Neural cell (in vitro differentiated cells): ENCODE results near the gene SOBP. TPM values are rescaled to one million over a fixed set of nuclear protein-coding genes. Genes with fewer than 3 reads are reported as not detected.

Source experiments
- H2AFZ ChIP-seq: fragments of 200-600, 300-800 bp; sonication (generic), shearing (Covaris generic); 2 replicates; pipeline ENCODE4 v1.6.0; 2014; ENCODE audit warnings: low read depth, mild to moderate bottlenecking, antibody characterized with exemption, low read length, moderate library complexity
- H3F3A ChIP-seq: fragments of 200-600 bp; shearing (Covaris generic); 2 replicates; pipeline ENCODE4 v1.6.1; 2016; ENCODE audit warnings: mild to moderate bottlenecking, moderate library complexity, mixed read lengths, antibody characterized with exemption, low read length; ENCODE audit not compliant: insufficient read depth, poor library complexity, severe bottlenecking
- H3K27ac ChIP-seq: fragments of 200-600, 300-800 bp; sonication (generic), shearing (Covaris generic); 2 replicates; pipeline ENCODE4 v1.5.1; 2014; ENCODE audit warnings: mild to moderate bottlenecking, low read length, moderate library complexity
- H3K27me3 ChIP-seq: fragments of 300-800, 200-600 bp; sonication (generic), shearing (Covaris generic); 2 replicates; pipeline ENCODE4 v1.6.0; 2014; ENCODE audit warnings: mild to moderate bottlenecking, low read depth, low read length, moderate library complexity; ENCODE audit not compliant: insufficient read depth
- H3K36me3 ChIP-seq: fragments of 300-800, 200-600 bp; sonication (generic), shearing (Covaris generic); 2 replicates; pipeline ENCODE4 v1.5.1; 2014; ENCODE audit warnings: mild to moderate bottlenecking, antibody characterized with exemption, low read length, moderate library complexity; ENCODE audit not compliant: insufficient read depth
- H3K4me2 ChIP-seq: fragments of 300-800, 200-600 bp; sonication (generic), shearing (Covaris generic); 2 replicates; pipeline ENCODE4 v1.6.0; 2014; ENCODE audit warnings: mild to moderate bottlenecking, low read length
- H3K4me3 ChIP-seq: fragments of 300-800, 200-600 bp; sonication (generic), shearing (Covaris generic); 2 replicates; pipeline ENCODE4 v1.5.1; 2014; ENCODE audit warnings: mild to moderate bottlenecking, low read length, moderate library complexity
- H3K79me2 ChIP-seq: fragments of 200-600 bp; shearing (Covaris generic); replicated peaks from 2 replicates; pipeline ENCODE4 v1.6.0; 2014; ENCODE audit warnings: mild to moderate bottlenecking, low read length, moderate library complexity; ENCODE audit not compliant: insufficient read depth
- H3K9ac ChIP-seq: fragments of 300-800, 200-600 bp; sonication (generic), shearing (Covaris generic); 2 replicates; pipeline ENCODE4 v1.6.1; 2016; ENCODE audit warnings: mild to moderate bottlenecking, low read length, mixed read lengths
- H3K9me2 ChIP-seq: fragments of 200-600 bp; shearing (Covaris generic); 2 replicates; pipeline ENCODE4 v1.6.1; 2016; ENCODE audit warnings: mild to moderate bottlenecking, low read length, mixed read lengths; ENCODE audit not compliant: insufficient read depth
- H3K9me3 ChIP-seq: fragments of 200-600, 300-800 bp; sonication (generic), shearing (Covaris generic); 2 replicates; pipeline ENCODE4 v1.6.1; 2016; ENCODE audit warnings: mild to moderate bottlenecking, mixed run types, low read length, moderate library complexity, mixed read lengths
- H4K20me1 ChIP-seq: fragments of 200-600 bp; shearing (Covaris generic); 2 replicates; pipeline ENCODE4 v1.6.1; 2016; ENCODE audit warnings: mild to moderate bottlenecking, mixed run types; ENCODE audit not compliant: insufficient read depth
- EP300 ChIP-seq: fragments of 450-650 bp; conservative IDR thresholded peaks from 2 replicates; pipeline ENCODE4 v1.6.1; 2014; ENCODE audit warnings: antibody characterized with exemption, mild to moderate bottlenecking, moderate library complexity; ENCODE audit not compliant: poor library complexity, severe bottlenecking
- EZH2 ChIP-seq: fragments of 200-600, 300-800 bp; shearing (Covaris generic), sonication (generic); IDR thresholded peaks from 2 replicates; pipeline ENCODE4 v1.6.1; 2014; ENCODE audit warnings: antibody characterized with exemption, low read length, borderline replicate concordance, mild to moderate bottlenecking; ENCODE audit not compliant: insufficient read depth, poor library complexity, severe bottlenecking
- MXI1 ChIP-seq: fragments of 450-650 bp; conservative IDR thresholded peaks from 2 replicates; pipeline ENCODE4 v1.6.1; 2014; ENCODE audit warnings: antibody characterized with exemption, mild to moderate bottlenecking; ENCODE audit not compliant: poor library complexity, severe bottlenecking
- POLR2AphosphoS5 ChIP-seq: IDR thresholded peaks from 2 replicates; pipeline ENCODE4 v1.6.1; 2012
- RAD21 ChIP-seq: fragments of 450-650 bp; conservative IDR thresholded peaks from 2 replicates; pipeline ENCODE4 v1.6.1; 2014; ENCODE audit warnings: antibody characterized with exemption, mild to moderate bottlenecking, moderate library complexity
- SMC3 ChIP-seq: fragments of 450-650 bp; conservative IDR thresholded peaks from 2 replicates; pipeline ENCODE4 v1.6.1; 2014; ENCODE audit warnings: antibody characterized with exemption, mild to moderate bottlenecking, moderate library complexity; ENCODE audit not compliant: poor library complexity
- TAF1 ChIP-seq: IDR thresholded peaks from 2 replicates; pipeline ENCODE4 v1.6.1; 2012; ENCODE audit warnings: low read depth
- polyA plus RNA-seq: library from polyadenylated mRNA; depleted of rRNA; stranded (reverse); fragments of >200 nt; gene quantifications from 2 replicates; pipeline ENCODE4 v1.2.3, GENCODE V29; 2014
- TF ChIP-seq, protein P1 (sequence below): fragments of 450-650 bp; IDR thresholded peaks from 2 replicates; pipeline ENCODE4 v1.5.1; 2014; ENCODE audit warnings: antibody characterized with exemption, mild to moderate bottlenecking, moderate library complexity; ENCODE audit not compliant: poor library complexity, severe bottlenecking
- TF ChIP-seq, protein P2 (sequence below): IDR thresholded peaks from 2 replicates; pipeline ENCODE4 v1.6.1; 2012; ENCODE audit warnings: borderline replicate concordance

The SOBP gene
- polyA plus RNA-seq, 1 donor from 2014 or later, result 16.4 TPM

DNA sequence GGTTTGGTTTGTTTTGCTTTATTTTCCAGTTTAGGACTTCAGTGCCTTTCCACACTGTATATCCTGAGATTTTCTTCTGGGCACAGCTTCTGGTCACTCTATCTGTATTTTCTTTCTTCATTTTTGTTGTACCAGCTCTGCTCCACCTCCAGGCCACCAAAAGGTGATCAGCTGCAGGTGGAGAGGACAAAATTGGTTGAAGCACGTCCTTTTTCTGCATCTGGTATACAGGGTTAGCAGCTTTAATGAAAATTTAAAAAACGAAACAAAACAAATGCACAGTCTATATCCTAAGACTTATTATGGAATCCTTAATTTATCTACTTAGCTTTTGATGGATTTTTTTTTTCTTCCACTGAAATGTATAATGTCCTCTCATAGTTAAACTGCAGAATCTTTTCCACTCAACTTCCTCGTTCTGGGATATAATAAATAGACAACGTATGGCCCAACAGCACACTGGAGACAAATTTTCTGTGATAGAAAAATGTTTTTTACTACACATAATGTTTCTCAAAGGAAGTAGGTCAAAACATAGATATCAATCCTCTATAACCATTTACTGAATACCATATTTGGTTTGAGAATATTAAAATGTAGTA, 10.7 kb upstream of the SOBP start:
- no peaks in the 10 kb centered on the region for H3F3A ChIP-seq
- H3K27me3 ChIP-seq, result no peaks in the 10 kb centered on the region
- no peaks in the 10 kb centered on the region for H3K9me2 ChIP-seq
- H2AFZ ChIP-seq, result no peak overlapping the region
- H3K36me3 ChIP-seq, result no peaks in the 10 kb centered on the region
- H3K27ac ChIP-seq, result no peak overlapping the region
- no peak overlapping the region for H3K9ac ChIP-seq
- TF ChIP-seq, protein P1, sequence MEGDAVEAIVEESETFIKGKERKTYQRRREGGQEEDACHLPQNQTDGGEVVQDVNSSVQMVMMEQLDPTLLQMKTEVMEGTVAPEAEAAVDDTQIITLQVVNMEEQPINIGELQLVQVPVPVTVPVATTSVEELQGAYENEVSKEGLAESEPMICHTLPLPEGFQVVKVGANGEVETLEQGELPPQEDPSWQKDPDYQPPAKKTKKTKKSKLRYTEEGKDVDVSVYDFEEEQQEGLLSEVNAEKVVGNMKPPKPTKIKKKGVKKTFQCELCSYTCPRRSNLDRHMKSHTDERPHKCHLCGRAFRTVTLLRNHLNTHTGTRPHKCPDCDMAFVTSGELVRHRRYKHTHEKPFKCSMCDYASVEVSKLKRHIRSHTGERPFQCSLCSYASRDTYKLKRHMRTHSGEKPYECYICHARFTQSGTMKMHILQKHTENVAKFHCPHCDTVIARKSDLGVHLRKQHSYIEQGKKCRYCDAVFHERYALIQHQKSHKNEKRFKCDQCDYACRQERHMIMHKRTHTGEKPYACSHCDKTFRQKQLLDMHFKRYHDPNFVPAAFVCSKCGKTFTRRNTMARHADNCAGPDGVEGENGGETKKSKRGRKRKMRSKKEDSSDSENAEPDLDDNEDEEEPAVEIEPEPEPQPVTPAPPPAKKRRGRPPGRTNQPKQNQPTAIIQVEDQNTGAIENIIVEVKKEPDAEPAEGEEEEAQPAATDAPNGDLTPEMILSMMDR, result no peak
- TF ChIP-seq EZH2, result no peak
- no peak for TF ChIP-seq TAF1
- no peak for TF ChIP-seq MXI1
- TF ChIP-seq, protein P2, sequence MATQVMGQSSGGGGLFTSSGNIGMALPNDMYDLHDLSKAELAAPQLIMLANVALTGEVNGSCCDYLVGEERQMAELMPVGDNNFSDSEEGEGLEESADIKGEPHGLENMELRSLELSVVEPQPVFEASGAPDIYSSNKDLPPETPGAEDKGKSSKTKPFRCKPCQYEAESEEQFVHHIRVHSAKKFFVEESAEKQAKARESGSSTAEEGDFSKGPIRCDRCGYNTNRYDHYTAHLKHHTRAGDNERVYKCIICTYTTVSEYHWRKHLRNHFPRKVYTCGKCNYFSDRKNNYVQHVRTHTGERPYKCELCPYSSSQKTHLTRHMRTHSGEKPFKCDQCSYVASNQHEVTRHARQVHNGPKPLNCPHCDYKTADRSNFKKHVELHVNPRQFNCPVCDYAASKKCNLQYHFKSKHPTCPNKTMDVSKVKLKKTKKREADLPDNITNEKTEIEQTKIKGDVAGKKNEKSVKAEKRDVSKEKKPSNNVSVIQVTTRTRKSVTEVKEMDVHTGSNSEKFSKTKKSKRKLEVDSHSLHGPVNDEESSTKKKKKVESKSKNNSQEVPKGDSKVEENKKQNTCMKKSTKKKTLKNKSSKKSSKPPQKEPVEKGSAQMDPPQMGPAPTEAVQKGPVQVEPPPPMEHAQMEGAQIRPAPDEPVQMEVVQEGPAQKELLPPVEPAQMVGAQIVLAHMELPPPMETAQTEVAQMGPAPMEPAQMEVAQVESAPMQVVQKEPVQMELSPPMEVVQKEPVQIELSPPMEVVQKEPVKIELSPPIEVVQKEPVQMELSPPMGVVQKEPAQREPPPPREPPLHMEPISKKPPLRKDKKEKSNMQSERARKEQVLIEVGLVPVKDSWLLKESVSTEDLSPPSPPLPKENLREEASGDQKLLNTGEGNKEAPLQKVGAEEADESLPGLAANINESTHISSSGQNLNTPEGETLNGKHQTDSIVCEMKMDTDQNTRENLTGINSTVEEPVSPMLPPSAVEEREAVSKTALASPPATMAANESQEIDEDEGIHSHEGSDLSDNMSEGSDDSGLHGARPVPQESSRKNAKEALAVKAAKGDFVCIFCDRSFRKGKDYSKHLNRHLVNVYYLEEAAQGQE, result no peak
- TF ChIP-seq SMC3, result no peak
- TF ChIP-seq POLR2AphosphoS5, result no peak
- TF ChIP-seq RAD21, result no peak
- no peak for TF ChIP-seq EP300
- H3K9me3 ChIP-seq, result no peaks in the 10 kb centered on the region
- no peaks in the 10 kb centered on the region for H3K79me2 ChIP-seq
- no peaks in the 10 kb centered on the region for H4K20me1 ChIP-seq
- H3K4me3 ChIP-seq, result no peak overlapping the region
- no peak overlapping the region for H3K4me2 ChIP-seq

DNA sequence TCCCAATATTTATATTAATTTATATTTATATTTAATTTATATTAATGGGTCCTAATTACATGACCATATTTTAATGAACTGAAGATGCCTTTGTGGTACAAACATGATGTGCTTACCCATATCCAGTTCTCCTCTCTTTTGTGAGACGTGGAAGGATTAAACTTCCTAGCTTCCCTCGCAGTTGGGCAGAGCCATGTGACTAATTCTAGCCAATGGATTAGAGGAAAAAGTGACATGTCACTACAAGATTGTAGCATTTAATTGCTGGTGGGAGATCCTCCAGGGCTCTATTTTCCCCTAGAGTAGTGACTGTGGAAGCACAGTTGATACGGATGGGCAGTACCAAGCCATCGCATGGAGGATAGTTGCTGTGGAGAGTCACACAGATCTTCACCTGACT, 4.8 kb upstream of the SOBP start:
- no peak for TF ChIP-seq SMC3
- TF ChIP-seq RAD21, result no peak
- TF ChIP-seq MXI1, result no peak
- no peak for TF ChIP-seq EZH2
- TF ChIP-seq TAF1, result no peak
- TF ChIP-seq, protein P2, result no peak
- TF ChIP-seq, protein P1, result no peak
- H3K4me3 ChIP-seq, result no peak overlapping the region
- no peaks in the 10 kb centered on the region for H3F3A ChIP-seq
- no peak overlapping the region for H2AFZ ChIP-seq
- no peaks in the 10 kb centered on the region for H4K20me1 ChIP-seq
- peaks cover 9% of the 10 kb centered on the region for H3K27me3 ChIP-seq
- H3K9me2 ChIP-seq, result no peaks in the 10 kb centered on the region
- no peak overlapping the region for H3K9ac ChIP-seq
- no peak overlapping the region for H3K4me2 ChIP-seq
- no peaks in the 10 kb centered on the region for H3K79me2 ChIP-seq
- no peaks in the 10 kb centered on the region for H3K9me3 ChIP-seq
- no peak overlapping the region for H3K27ac ChIP-seq
- no peaks in the 10 kb centered on the region for H3K36me3 ChIP-seq
